Hepatocyte (in vitro differentiated cells): Measurements from ENCODE around the gene RUBCN. TPM values are rescaled to one million over a fixed set of nuclear protein-coding genes. Genes with fewer than 3 reads are reported as not detected.

Experiments used
- DNase-seq: peaks from one replicate; pipeline ENCODE4 v3.0.0-alpha.2; 2016; ENCODE audit warnings: low spot score
- H2AFZ ChIP-seq: fragments of 200-600 bp; sonication (generic); 2 replicates; pipeline ENCODE4 v1.6.0; 2016; ENCODE audit warnings: antibody characterized with exemption, mild to moderate bottlenecking
- H3K27ac ChIP-seq: fragments of 200-600 bp; sonication (generic); 2 replicates; pipeline ENCODE4 v1.5.1; 2016; ENCODE audit warnings: mild to moderate bottlenecking
- H3K27me3 ChIP-seq: fragments of 200-600 bp; sonication (generic); 2 replicates; pipeline ENCODE4 v1.6.1; 2016
- H3K36me3 ChIP-seq: fragments of 200-600 bp; sonication (generic); replicated peaks from 2 replicates; pipeline ENCODE4 v1.5.1; 2016; ENCODE audit warnings: low read depth; ENCODE audit not compliant: insufficient read depth
- H3K4me1 ChIP-seq: fragments of 200-600 bp; sonication (generic); 2 replicates; pipeline ENCODE4 v1.5.1; 2016; ENCODE audit warnings: mild to moderate bottlenecking, moderate library complexity; ENCODE audit not compliant: insufficient read depth
- H3K4me2 ChIP-seq: fragments of 200-600 bp; sonication (generic); 2 replicates; pipeline ENCODE4 v1.6.0; 2016
- H3K4me3 ChIP-seq: fragments of 200-600 bp; sonication (generic); 2 replicates; pipeline ENCODE4 v1.5.1; 2016; ENCODE audit warnings: mild to moderate bottlenecking
- H3K79me2 ChIP-seq: fragments of 200-600 bp; sonication (generic); 2 replicates; pipeline ENCODE4 v1.6.0; 2017; ENCODE audit warnings: mild to moderate bottlenecking
- H3K9me2 ChIP-seq: fragments of 200-600 bp; sonication (generic); replicated peaks from 2 replicates; pipeline ENCODE4 v1.6.0; 2017; ENCODE audit warnings: mild to moderate bottlenecking; ENCODE audit not compliant: insufficient read depth
- H3K9me3 ChIP-seq: fragments of 200-600 bp; sonication (generic); 2 replicates; pipeline ENCODE4 v1.5.1; 2016; ENCODE audit warnings: low read depth, mild to moderate bottlenecking
- H4K20me1 ChIP-seq: fragments of 200-600 bp; sonication (generic); 2 replicates; pipeline ENCODE4 v1.6.0; 2016; ENCODE audit warnings: mild to moderate bottlenecking; ENCODE audit not compliant: insufficient read depth, poor library complexity, severe bottlenecking
- EZH2 ChIP-seq: fragments of 200-600 bp; sonication (generic); IDR thresholded peaks from 2 replicates; pipeline ENCODE4 v1.6.1; 2016; ENCODE audit warnings: antibody characterized with exemption, mild to moderate bottlenecking, borderline replicate concordance
- EZH2phosphoT487 ChIP-seq: fragments of 200-600 bp; sonication (generic); IDR thresholded peaks from one replicate; pipeline ENCODE4 v1.6.1; 2018; ENCODE audit warnings: antibody characterized with exemption, mild to moderate bottlenecking, low read depth, moderate library complexity; ENCODE audit not compliant: unreplicated experiment, severe bottlenecking
- WGBS: methylation state at CpG from one replicate; pipeline ENCODE4 v1.1.6; 2016; ENCODE audit warnings: low lambda C conversion rate; ENCODE audit errors: missing lambda C conversion rate; 5-methylcytosine and 5-hydroxymethylcytosine counted together
- polyA plus RNA-seq: library from polyadenylated mRNA; unstranded; fragments of >200 nt; fragmentation: Nextera tagmentation; extraction: Ambion mirVana; gene quantifications from 2 replicates; pipeline ENCODE4 v1.2.1, GENCODE V29; 2016
- total RNA-seq: library from RNA; depleted of rRNA; stranded (reverse); fragments of >200 nt; gene quantifications from 2 replicates; pipeline ENCODE4 v1.2.3, GENCODE V29; 2014
- TF ChIP-seq, protein P1 (sequence below): fragments of 200-600 bp; sonication (generic); IDR thresholded peaks from 2 replicates; pipeline ENCODE4 v1.5.1; 2016; ENCODE audit warnings: antibody characterized with exemption, mild to moderate bottlenecking; ENCODE audit not compliant: poor library complexity

Gene RUBCN
- total and polyA plus RNA-seq, 2 experiments from 2014 or later, result 7.2 to 11.0 TPM

DNA sequence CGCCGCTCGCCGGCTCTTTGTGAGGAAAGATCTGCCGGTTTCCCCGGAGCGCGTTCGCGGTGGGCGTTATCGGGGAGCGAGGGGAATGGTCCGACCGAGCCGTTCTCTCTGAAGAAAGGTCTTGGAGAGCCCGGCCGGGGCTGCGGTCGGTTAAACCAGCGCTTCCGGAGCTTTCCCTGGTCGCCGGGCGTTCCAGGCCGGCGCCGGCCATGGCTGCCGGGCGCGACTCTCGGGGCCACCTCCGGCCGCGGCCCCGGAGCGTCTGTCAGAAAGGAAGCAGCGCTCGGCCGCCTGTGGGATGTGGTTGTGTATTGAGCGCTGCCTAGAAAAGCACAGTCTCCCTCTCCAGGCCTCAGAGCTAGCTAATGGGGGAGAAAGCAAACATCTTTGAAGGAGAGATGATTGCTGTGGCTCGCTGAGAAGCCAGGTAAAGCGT is 13.7 kb upstream of the RUBCN start:
- TF ChIP-seq EZH2, result no peak
- no peak for TF ChIP-seq EZH2phosphoT487
- TF ChIP-seq, protein P1, sequence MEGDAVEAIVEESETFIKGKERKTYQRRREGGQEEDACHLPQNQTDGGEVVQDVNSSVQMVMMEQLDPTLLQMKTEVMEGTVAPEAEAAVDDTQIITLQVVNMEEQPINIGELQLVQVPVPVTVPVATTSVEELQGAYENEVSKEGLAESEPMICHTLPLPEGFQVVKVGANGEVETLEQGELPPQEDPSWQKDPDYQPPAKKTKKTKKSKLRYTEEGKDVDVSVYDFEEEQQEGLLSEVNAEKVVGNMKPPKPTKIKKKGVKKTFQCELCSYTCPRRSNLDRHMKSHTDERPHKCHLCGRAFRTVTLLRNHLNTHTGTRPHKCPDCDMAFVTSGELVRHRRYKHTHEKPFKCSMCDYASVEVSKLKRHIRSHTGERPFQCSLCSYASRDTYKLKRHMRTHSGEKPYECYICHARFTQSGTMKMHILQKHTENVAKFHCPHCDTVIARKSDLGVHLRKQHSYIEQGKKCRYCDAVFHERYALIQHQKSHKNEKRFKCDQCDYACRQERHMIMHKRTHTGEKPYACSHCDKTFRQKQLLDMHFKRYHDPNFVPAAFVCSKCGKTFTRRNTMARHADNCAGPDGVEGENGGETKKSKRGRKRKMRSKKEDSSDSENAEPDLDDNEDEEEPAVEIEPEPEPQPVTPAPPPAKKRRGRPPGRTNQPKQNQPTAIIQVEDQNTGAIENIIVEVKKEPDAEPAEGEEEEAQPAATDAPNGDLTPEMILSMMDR, result no peak
- Histone ChIP-seq H3K9me3 (no peaks in the 10 kb centered on the region), H3K9me2 (no peaks in the 10 kb centered on the region), H3K4me1 (peaks cover 10% of the 10 kb centered on the region), H3K4me2 (peak overlapping the region; percentile 85), H3K36me3 (no peaks in the 10 kb centered on the region), H2AFZ (peak overlapping the region; percentile 92), H3K27ac (peak overlapping the region; percentile 99), H3K79me2 (peaks cover 45% of the 10 kb centered on the region), H3K4me3 (peak overlapping the region; percentile 82), H3K27me3 (no peaks in the 10 kb centered on the region), H4K20me1 (peaks cover 46% of the 10 kb centered on the region)
- WGBS, result 4% methylated on average over 36 of the region's 43 CpGs
- DNase-seq, result peak; percentile 85

DNA sequence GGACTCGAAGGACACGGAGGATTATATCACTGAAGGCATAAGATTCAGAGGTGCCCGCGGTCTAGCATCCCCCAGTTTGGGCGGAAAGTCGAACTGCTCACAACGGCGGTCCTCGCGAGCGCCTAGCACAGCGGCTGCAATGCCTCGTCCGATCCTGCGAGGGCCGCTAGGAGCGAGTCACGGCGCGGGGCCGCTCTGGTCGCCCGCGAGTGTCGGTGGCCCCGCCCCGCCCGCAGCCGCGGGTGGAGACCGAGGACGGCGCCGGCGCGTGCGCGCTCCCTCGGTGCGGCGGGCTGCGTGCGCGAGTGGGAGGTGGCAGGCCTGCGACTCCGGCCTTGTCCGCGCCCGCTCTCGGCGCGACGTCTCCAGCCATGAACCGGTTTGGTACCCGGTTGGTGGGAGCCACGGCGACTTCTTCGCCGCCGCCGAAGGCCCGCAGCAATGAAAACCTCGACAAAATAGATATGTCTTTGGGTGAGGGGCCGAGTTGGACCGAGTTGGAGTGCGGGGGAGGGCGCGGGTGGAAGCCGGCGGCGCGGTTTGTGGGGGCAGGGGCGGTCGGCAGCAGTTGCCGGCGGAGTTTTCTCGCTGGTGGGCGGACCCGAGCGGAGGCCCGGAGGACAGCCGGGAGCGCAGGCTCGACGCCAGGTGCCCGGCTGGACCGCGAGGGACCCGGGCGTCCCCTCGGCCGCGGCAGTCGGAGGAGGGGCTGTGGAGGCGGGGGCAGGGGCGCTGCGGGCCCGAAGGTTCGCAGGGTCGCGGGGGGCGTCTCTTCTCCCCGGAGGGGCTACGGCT is 13.1 kb upstream of the RUBCN start, which contains the start of gene FYTTD1:
Gene FYTTD1 (plus strand): TSS at position 283 of the 795 bp plus-strand sequence. CDS start 89 bp downstream, at position 372.
- no peaks in the 10 kb centered on the region for H3K27me3 ChIP-seq
- peaks cover 10% of the 10 kb centered on the region for H3K4me1 ChIP-seq
- H3K9me3 ChIP-seq, result no peaks in the 10 kb centered on the region
- WGBS, result under 1% methylated on average over 67 of the region's 104 CpGs
- H3K79me2 ChIP-seq, result peaks cover 38% of the 10 kb centered on the region
- peak within 1 kb of the TSS; percentile 85 for H3K4me2 ChIP-seq
- no peaks in the 10 kb centered on the region for H3K9me2 ChIP-seq
- no peaks in the 10 kb centered on the region for H3K36me3 ChIP-seq
- peak within 1 kb of the TSS; percentile 92 for H2AFZ ChIP-seq
- TF ChIP-seq, protein P1, result peak; percentile 44
- TF ChIP-seq EZH2phosphoT487, result no peak
- TF ChIP-seq EZH2, result no peak
- peaks cover 40% of the 10 kb centered on the region for H4K20me1 ChIP-seq
- peak within 1 kb of the TSS; percentile 99 for H3K27ac ChIP-seq
- H3K4me3 ChIP-seq, result peak within 1 kb of the TSS; percentile 82
- DNase-seq, result peak; percentile 96

DNA sequence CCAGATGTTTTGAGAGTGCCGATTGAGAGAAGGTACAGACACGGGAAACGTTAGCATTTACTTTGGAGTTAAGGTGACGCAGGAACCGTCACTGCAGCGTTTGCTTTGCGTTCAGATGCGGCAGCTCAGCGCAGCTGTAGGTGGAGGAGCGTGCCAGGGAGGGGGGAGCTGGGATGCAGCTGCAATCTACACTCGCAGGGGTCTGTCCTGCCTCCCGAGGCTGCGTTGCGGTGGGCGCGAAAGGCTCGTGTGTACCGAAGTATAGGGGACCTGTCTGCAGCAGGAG is 12.6 kb upstream of the RUBCN start:
- Histone ChIP-seq H3K27ac (peak overlapping the region; percentile 61), H3K9me2 (no peaks in the 10 kb centered on the region), H3K36me3 (no peaks in the 10 kb centered on the region), H3K9me3 (no peaks in the 10 kb centered on the region), H3K27me3 (no peaks in the 10 kb centered on the region), H3K4me1 (peaks cover 10% of the 10 kb centered on the region), H3K4me3 (peak overlapping the region; percentile 65), H3K79me2 (peaks cover 33% of the 10 kb centered on the region), H4K20me1 (peaks cover 36% of the 10 kb centered on the region), H2AFZ (peak overlapping the region; percentile 86), H3K4me2 (peak overlapping the region; percentile 85)
- DNase-seq, result peak; percentile 66
- TF ChIP-seq EZH2, result no peak
- TF ChIP-seq, protein P1, result no peak
- TF ChIP-seq EZH2phosphoT487, result no peak
- WGBS, result 2% methylated on average over 18 of the region's 18 CpGs
